NK-92 (cell line): Measurements from ENCODE around the gene COL5A1.

Experiments used
- DNase-seq: peaks from one replicate; lab custom pipeline; 2025; ENCODE audit not compliant: unreplicated experiment; lab: John Stamatoyannopoulos, UW

COL5A1 gene

GRCh38 chr9:134868751-134869553 lies 227.3 kb downstream of the COL5A1 start:
- DNase-seq, result no peak

GRCh38 chr9:134869554-134870300 lies 228.1 kb downstream of the COL5A1 start:
- no peak for DNase-seq

GRCh38 chr9:134870301-134870694 lies 228.7 kb downstream of the COL5A1 start:
- no peak for DNase-seq

- no peak for DNase-seq
Observed at GRCh38 chr9:134870746-134871662, 229.4 kb downstream of the COL5A1 start.

GRCh38 chr9:134871697-134872340 lies 230.2 kb downstream of the COL5A1 start:
- DNase-seq, result no peak

- no peak for DNase-seq
Observed at GRCh38 chr9:134872482-134873231, 231.1 kb downstream of the COL5A1 start.

GRCh38 chr9:134875371-134875770 lies 233.8 kb downstream of the COL5A1 start:
- DNase-seq, result no peak

DNA sequence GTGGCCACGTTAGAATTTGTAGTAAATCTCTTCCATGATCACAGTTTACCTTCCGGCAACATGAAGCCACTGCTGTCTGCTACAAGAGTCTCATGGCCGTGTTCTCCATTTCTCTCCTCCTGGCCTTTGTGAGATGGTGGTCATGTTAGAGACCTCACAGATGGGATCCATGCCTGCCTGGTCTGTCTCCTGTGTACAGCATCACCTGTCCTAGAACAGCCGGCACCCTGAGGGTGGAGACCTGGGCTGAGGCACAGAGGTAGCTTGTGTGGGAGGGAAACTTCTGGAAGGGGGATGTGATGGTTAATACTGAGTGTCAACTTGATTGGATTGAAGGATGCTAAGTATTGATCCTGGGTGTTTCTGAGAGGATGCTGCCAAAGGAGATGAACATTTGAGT lies 235.9 kb downstream of the COL5A1 start:
- DNase-seq, result no peak

DNA sequence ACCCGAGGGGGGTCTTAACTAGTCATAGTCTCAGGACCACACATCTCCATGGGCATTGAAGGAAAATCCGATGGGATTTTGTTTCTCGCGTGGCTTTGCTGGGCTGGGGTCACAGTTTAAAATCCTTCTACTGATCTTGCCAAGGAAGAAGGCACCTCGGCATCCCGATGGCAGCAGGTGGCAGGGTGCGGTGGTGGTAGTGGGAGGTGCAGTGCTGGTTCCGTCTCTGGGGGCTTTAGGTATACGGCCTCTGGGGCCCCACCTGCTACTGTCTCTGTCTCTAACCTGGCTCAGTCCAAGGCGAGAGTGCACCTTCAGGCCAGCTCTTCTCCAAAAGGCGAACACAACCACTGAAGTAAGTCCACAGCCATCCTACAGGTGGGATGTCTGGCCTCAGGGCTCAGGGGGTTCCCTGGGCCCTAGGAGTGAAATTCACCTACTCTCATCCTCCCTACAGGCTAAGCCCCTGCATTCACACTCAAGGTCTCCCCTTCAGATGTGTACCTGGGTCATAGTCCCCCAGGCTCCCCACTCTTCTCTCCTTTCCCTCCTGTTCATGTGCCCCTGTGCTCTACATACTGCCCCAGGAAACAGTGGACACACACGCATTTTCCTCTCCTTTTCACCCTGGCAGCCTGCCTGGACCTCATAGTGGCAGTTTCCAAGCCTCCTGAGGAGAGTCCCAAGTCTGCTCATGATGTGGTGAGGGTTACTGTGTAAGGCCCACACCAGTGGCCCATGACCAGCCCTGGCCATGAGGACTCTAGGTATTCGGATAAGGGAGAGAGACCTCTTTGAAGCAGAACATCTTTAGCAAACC lies 238.3 kb downstream of the COL5A1 start:
- no peak for DNase-seq

GRCh38 chr9:134880484-134881312 lies 239.1 kb downstream of the COL5A1 start, which contains the start of gene FCN2:
FCN2 (plus strand) TSS chr9:134880810; CDS start chr9:134880822, 12 bp downstream.
- DNase-seq, result no peak

DNA sequence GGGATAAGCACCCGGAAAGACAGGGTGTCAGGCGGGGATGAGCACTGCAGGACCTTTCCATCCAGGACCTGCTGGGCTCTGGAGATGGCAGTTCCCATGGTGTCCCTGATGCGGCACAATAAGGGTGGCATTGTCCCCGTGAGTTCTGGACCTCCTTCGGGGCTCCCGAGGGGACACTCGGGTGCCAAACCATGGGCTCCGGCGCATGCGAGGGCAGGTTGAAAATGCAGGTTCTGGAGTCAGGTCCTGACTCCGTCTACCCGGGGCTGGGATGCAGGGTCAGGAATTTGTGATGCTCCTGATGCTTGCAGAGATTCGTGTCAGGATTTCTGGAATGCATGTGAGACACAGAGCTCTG lies 239.7 kb downstream of the COL5A1 start:
- DNase-seq, result no peak

DNA sequence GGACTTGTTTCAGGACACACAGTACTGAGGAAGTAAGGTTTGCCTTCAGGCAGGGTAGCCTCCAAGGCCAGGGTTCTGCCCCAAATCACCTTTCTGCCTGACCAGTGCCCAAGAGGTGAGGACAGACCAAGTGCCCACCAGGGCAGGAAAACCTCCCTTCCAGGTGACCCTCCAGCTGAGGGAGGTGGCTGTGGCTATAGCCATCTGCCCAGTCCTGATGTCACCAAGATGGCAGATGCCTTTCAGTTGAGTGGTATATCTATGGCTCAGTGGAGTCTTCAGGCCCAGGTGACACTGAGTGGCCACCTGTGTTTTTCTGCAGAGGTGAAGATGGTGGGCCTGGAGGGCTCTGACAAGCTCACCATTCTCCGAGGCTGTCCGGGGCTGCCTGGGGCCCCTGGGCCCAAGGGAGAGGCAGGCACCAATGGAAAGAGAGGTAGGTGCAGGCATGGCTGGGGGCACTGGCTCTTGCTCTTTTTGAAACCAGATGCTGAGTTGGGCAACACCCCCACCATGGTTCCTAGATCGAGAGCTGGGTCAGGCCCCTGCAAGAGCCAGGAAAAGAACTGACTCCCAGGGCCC lies 240.7 kb downstream of the COL5A1 start:
- DNase-seq, result no peak

- DNase-seq, result no peak
Observed at GRCh38 chr9:134883040-134883782, 241.6 kb downstream of the COL5A1 start.

GRCh38 chr9:134884492-134884891 lies 242.9 kb downstream of the COL5A1 start:
- DNase-seq, result no peak

- no peak for DNase-seq
Observed at GRCh38 chr9:134885001-134885678, 243.5 kb downstream of the COL5A1 start.

DNA sequence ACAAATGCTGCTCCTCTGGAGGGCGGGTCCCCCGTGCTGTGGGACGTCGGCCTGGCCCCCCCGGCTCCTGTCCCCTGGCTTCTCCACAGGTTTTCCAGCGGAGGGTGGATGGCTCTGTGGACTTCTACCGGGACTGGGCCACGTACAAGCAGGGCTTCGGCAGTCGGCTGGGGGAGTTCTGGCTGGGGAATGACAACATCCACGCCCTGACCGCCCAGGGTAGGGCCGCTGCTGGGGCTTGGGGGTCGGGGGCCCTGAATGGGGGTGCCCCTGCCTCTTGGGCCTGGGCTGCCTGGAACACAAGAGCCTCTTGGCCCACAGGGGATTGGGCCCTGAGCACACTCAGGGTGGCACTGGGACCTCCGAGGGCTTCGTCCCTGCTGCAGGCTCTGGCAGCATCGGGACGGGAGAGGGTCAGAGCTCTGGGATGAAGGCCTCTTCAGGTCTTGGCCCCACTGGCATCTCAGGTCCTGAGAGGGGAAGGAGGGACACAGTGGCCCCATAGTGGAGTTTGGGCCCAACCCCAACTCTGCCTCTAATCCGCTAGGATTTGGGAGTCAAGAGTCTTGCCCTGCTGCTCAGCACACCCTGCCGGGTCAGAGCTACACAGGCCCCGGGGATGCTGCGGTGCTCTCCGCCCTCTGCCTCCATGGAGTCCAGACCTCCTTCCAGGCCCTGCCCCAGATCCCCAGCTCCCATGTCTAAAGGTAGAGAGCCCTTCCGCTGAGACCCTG lies 244.2 kb downstream of the COL5A1 start:
- DNase-seq, result no peak
